CD4-positive, alpha-beta T cell treated with Interleukin-6 for 4 hours (primary cell): ENCODE measurements around the gene SLC25A22.

Experiments
- DNase-seq: peaks from one replicate; pipeline ENCODE4 v3.0.0-alpha.2; 2020; ENCODE audit warnings: mixed read lengths

Gene SLC25A22

GRCh38 chr11:833849-834311 lies 35.8 kb upstream of the SLC25A22 start:
- no peak for DNase-seq

- peak; percentile 36 for DNase-seq
These were observed 35.2 kb upstream of the SLC25A22 start for GRCh38 chr11:833114-833791.

GRCh38 chr11:832529-833113 lies 34.5 kb upstream of the SLC25A22 start, which contains the start of gene CD151:
TSS of gene CD151 (plus strand) at chr11:832952. CDS start at chr11:836070, 3,118 bp downstream.
- peak; percentile 74 for DNase-seq

GRCh38 chr11:831961-832528 lies 34.0 kb upstream of the SLC25A22 start:
- no peak for DNase-seq

- no peak for DNase-seq
These were observed 33.2 kb upstream of the SLC25A22 start for GRCh38 chr11:831118-831864.

GRCh38 chr11:830295-831117 lies 32.4 kb upstream of the SLC25A22 start:
- DNase-seq = peak; percentile 67

- no peak for DNase-seq
These were observed 31.8 kb upstream of the SLC25A22 start for GRCh38 chr11:829847-830294.

- DNase-seq = no peak
These were observed 31.2 kb upstream of the SLC25A22 start for GRCh38 chr11:829176-829846.

- DNase-seq = no peak
These were observed 30.6 kb upstream of the SLC25A22 start for GRCh38 chr11:828506-829175.

- DNase-seq = no peak
These were observed 29.8 kb upstream of the SLC25A22 start, which contains the start of gene CRACR2B for GRCh38 chr11:827897-828192. TSS of gene CRACR2B (plus strand) at chr11:827919. CDS start at chr11:828608, 689 bp downstream.

- DNase-seq = no peak
These were observed 29.2 kb upstream of the SLC25A22 start for GRCh38 chr11:827146-827896.

- no peak for DNase-seq
These were observed 28.7 kb upstream of the SLC25A22 start for GRCh38 chr11:826836-827145.

- no peak for DNase-seq
These were observed 28.1 kb upstream of the SLC25A22 start for GRCh38 chr11:826227-826621.

- DNase-seq = no peak
These were observed 27.5 kb upstream of the SLC25A22 start for GRCh38 chr11:825366-826226.

- DNase-seq = no peak
These were observed 26.9 kb upstream of the SLC25A22 start for GRCh38 chr11:824942-825341.

GRCh38 chr11:824292-824880 lies 26.3 kb upstream of the SLC25A22 start:
- DNase-seq = no peak

- no peak for DNase-seq
These were observed 25.6 kb upstream of the SLC25A22 start for GRCh38 chr11:823441-824291.
